ENCODE measurements around the gene NKX6-1.
A peak's percentile ranks its signal among the peaks of the same experiment; 100 is the strongest.

The NKX6-1 gene

DNA sequence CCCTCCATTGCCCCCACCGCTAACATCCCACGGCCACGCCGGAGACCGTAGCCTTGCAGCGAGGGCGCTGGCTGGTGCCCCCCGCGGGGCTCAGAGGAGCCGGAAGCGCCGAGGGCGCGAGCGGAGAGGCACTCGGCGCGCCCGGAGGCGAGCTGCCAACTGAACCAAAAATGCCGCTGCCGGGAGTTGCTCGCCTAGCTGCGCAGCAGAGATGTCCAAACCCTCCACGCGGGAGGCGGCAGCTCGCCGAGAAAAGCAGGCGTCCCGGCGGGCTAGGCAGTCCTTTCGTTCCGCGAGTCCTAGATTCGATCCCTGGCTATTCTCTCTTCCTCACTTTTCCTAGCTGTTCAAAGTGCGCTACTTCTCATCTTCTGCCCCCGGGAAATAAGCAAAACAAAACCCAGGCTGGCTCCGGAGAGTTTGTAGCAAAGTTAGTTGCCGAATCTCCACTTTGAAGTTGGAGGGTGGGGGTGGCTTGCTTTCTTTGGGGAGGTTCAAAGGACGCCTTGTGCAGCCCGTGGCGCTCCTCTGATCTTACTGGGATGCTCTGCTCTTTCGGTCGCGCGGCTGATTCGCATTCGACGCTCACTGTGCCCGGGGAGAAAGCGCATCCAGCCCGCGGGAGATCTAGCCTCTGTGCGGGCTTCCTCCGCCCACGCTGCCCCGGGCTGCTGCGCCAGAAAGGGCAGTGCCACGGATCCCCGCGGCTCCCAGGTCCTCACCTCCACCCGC, 723 bp downstream of the NKX6-1 start:
- DNase-seq = no peak

DNA sequence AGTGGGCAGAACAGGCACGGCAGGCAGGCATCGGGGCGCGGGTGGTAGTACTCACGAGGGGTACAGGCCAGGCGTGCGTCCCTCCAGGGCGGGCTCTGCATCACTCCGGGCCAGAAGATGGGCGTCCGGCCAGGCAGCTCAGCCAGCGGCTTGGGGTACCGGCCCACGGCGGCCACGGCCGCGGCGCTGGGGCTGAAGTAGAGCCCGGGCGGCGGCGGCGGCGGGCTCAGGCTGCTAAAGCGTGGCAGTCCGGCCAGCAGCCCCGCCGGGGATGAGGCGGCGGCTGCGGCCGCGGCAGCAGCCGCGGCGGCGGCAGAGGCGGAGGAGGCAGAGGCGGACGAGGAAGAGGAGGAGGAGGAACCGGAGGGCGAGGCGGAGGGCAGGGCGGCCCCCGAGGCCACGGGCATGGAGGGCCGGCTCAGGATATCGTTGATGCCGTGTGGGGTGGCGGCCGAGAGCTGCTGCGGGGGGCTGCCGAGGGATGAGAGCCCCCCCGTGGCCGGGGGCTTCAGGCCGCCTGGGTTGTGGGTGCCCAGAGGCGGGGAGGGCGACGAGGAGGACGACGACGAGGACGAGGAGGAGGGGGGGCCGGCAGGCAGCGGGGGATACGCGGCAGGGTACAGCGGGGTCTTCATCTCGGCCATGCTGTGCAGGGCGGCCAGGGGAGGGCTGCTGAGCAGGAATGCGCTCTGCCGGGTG, 1.4 kb downstream of the NKX6-1 start:
- DNase-seq = no peak

DNA sequence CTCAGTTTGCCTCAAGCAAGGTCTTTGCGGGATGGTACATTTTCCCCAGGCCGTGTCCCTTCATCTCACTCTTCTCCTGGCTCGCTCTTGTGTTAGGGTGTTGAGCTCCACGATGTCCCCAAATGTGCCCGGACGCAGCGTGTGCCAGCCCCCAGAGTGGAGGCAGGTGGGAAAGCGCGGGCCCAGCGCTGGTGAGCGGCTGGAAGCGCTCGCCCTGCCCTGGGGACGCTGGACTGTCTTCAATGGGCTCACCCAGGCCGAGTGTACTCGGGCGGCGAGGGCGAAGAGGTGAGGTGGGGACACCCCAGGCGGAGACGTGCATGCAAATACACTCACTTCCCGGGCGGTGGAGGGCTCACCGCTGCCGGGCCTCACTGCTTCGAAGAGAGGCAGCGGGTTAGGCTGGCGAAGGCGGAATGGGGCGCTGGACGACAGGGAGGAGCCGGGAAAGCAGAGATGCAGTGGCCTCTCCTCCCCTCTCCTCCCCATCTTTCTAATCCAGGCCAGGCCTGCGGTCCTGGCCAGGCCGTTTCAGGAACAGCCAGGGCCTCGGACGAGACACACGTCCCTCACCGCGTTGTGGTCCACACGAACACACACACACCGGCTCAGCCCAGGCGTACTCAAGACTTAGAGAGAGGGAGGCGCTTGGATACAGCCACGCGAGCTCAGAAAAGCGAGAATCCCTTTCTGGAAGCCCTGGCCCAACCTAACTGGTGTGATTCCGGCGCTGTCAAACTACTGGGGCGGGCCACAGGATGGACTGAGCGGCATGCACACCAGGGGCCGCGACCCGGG, 2.2 kb downstream of the NKX6-1 start:
- no peak for DNase-seq

DNA sequence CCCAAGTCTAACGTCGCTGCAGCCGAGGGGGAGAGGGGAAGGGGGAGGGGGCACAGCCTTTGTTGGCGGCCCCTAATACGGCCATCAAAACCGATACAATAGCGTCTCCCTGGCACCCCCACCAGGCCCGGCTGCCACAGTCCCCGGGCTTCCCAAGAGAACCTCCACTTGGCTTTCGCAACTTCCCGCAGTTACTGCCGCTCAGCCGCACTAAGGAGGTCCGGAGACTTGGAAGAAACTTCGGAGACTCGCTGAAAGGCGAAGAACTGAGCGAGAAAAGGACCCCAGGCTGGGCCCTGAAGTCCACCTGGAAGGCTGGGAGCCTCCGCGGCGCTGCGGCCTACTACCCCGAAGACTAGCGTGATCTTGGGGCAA, 2.8 kb downstream of the NKX6-1 start:
- DNase-seq = no peak

DNA sequence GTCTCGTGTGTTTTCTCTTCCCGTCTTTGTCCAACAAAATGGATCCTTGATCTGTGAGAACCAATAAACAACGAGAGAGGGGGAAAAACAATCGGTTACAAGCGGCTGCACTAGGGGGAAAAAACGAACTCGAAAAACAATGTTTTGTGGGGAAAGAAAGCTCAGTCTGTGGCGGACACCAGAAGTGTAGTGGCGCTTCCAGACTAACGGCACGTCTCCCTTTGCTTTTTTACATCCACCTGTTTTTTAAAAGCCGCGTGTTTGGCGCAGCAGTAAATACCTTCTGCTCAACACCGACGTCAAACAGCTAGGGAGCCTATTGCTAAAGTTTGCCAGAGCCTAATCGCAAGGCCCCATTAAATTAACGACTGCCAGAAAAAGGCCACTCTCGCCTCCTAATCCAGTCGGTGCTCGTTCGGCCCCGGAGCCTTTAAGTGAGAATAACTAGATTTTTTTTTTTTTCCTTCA, 3.3 kb downstream of the NKX6-1 start:
- no peak for DNase-seq

DNA sequence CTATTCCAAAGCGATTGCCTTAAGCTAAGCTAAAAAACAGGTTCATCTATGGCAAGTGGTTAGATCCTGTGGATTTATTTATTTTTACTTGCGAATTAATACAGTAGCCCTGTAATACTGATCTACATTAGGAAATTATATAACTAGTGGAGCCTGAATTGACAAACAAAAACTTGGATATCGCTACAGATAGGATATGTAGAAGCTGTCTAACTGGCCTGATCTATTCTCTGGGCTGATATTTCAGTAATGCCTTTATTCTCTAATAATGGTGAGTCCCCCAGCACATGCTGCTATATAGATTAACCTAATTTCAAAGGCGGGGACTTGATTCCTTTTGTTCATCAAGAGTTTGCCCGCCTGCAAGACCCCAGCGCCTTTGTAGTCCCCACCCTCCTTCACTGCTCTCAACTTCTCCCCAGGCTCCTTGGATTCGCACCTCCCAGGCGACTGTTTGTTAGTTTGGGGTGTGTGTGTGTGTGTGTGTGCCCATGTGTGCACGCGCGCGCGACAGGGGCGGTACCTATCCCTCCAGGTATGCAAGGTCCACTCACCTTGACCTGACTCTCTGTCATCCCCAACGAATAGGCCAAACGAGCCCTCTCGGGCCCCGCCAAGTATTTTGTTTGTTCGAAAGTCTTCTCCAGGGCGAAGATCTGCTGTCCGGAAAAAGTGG, 3.8 kb downstream of the NKX6-1 start:
- DNase-seq = no peak

DNA sequence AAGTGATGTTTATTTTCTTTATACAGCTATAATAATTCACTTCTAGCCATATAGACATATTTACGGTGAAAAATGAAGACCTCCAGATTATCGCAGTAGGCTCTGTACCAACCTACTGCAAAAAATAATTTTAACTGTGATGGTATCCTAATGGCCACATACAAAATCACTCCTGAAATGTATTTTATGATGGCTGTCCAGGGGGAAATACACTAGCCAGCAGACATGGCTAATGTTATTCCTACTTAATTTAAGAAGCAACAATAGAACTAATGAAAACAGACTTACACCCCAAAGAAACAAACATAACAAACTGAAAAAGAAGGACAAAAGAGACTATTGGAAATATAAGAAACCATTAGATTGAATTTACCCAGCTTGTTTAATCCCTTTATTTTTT, 4.6 kb downstream of the NKX6-1 start:
- DNase-seq = no peak

DNA sequence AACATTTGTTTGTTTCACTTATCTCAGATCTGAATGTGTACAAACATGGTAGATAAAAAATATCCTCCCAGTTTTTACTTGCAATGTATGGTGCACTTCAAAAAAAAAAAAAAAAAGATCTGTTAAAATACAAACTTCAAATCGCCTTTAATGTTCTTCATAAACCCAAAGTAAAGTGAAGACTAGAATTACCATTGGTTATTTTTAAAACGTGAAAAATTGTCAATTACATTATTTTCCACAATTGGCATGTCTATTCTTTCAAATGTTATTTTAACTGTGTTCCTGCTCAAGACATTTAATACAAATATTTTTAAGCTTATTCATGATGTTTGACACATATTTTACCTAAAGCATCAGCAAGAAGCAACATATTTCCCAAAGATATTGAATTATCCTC, 5.0 kb downstream of the NKX6-1 start:
- no peak for DNase-seq

DNA sequence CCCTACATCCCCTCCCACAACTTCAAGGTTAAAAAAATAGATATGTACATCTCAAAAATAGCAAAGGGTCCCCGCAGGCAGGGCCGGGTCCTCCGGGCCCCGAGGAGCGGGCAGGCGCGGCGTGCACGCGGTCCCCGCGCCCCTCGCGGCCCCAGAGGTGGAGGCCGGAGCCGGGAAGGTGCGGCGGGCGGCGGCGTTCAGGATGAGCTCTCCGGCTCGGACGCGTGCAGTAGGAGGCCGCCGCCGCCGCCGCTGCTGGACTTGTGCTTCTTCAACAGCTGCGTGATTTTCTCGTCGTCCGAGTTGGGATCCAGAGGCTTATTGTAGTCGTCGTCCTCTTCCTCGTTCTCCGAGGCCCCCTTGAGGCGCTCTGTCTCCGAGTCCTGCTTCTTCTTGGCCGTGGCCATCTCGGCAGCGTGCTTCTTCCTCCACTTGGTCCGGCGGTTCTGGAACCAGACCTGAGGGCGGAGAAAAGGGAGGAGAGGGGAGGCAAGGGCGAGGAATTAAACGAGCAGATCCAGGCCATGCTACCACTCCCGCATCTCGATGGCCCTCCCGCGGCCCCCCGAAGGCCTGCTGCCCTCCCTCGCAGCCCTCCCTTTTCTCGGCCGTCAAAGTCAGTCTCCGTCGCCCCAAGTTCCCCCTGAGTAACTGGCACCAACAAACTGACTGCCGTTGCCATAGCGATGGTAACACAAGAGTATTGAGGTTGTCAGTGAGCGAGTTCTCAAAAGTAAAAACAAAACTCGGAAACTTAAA, 5.8 kb downstream of the NKX6-1 start:
- peak; percentile 26 for DNase-seq

DNA sequence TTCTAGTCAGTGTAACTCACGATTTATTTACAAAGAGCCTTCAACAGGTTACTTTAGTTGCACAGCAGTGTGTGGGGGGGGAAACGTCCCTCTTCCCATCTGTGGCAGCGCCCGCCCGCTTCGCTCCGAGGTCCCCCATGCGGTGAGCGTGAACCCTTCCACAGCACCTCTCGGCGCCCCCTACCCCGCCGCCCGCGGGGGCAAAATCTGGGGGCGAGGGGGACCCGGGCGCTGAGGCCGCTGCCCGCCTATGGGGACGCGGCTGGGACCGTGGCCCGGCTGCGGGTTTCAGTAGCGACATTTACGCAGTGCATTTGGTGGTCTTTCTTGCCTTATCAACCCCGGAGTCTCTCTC, 6.4 kb downstream of the NKX6-1 start:
- no peak for DNase-seq

DNA sequence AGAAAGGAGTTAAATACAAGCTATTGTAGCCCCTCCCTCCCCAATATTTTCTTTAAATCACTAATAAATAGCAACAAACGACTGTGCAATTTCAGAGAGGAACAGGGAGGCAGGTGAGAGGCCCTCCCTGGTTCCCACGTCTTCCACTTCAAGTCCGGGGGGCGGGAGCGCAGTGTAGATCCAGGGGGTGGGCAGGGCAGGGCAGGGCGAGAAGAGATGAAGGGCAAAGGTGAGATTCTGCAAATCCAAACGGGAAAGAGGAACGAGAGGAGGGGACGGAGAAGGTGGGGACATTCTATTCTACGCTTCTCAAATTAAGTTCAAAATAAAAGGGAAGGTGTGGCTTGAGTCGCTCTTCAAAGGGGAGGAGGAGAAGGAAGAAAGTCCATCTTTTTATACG, 6.8 kb downstream of the NKX6-1 start:
- DNase-seq = no peak

DNA sequence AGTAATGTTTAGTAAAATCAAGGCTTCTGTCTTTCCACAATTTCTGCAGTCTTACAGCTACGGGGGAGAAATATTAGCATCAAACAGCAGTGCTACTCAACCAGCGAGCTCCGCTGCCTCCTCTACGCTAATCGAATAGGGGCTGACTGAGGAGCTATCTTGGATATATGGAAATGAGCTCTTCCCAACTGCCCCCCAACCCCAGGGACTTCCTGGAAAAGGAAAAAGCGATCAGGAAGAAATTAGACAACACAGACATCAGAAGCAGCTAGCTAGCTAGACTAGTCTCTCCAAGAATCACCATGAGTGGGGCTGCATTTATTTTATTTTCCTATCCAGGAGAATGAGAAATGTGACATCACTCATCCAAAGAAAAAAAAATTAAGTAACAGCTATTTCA, 7.6 kb downstream of the NKX6-1 start:
- no peak for DNase-seq

DNA sequence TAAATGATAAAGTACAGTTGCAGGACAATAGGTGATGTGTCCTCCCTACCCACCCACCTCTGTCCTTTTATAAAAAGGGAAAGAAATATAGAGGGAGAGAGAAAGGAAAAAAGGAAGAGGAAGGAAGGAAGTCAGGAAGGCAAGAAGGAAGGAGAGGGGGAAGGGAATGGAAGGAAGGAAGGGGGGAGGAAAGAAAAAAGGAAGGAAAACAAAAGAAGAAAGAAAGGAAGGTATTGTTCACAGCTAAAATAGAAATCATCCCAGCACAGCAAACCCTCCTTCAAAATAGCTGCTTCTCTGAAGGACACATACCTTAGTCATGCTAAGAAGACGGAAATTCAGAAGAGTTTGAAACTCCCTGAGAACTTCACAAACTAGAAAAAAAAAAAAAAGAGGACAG, 8.4 kb downstream of the NKX6-1 start:
- no peak for DNase-seq

DNA sequence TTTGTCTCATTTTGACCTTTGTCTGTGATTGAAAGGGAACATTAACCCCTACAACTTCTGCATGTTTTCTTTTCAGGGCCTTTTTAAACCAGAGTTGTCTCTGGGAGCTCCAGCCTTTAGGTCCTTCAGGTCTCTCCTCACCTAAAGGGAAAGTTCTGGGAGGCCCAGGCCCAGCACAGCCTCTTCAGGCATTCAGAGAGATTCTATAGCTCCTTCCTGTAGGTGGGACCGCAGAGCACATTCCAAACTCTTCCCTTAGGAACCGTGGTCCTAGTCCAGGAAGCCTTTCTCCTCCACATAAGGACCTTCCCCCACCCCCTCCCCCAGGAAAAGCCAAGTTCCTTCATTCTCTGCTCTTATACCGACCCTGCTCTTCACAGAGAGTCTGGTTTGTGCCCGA, 14.9 kb downstream of the NKX6-1 start:
- DNase-seq = no peak

DNA sequence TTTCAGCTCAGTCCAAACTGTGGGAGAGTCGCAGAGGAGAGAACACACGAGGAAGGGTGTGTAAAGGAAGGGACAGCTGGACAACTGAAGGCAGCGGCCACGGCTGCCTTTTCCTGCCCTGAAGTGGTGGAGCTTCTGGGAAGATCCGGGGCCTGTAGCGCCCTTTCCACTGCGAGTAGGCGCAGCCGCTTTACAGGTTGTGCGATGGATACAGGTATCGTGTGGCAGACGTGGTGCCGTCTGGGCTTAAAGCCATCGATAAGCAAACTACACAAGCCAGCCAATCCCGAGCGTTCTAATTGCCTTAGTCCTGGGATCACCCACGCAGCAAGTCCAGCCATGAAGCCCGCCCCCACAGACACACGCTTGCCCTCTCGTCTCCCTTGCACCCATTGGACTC, 15.4 kb downstream of the NKX6-1 start:
- no peak for DNase-seq

DNA sequence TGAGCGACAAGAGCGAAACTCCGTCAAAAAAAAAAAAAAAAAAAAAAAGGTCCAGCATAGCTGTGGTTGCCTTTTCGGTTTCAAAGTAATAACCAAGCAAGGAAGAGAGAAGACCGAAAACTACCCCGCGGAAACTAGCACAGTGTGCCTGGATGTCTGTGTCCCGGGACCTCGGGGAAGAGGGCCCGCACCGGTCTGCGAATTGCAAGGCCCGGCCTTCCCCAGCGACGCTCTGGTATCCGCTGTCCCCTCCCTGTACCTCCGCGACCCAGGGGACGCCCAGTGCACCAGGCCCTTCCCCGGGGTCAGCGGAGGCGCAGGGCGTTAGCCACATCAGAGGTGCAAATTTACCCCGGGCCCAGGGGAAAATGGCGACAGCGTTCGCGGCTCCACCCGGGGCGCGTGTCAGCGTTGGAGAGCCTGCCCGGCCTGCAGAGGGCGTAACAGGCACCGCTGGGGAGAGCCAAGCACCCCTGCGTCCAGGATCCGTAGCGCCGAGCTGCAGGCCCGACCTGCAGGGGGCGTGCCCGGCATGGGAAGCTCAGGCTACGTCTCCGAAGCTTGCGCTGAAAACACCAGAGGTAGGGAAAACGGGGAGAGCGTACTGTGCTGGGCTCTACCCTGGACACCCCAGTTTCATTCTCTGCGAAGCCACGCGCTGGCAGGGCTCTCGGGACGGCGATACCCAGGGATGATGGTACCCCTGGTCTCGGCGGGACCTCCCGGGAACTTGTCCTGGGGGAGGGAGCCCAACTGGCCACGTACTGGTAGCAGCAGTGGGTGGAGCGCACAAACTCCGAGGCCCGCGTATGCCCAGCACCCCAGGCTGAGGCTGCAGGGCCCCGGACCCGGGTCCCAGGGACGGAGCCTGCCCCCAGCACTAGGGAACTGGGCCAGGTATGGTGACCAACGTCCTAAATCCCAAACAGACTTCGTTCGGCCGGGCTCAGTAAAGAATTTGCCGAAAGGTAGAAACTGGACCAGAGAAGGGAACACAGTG, 16.2 kb downstream of the NKX6-1 start:
- DNase-seq = no peak

DNA sequence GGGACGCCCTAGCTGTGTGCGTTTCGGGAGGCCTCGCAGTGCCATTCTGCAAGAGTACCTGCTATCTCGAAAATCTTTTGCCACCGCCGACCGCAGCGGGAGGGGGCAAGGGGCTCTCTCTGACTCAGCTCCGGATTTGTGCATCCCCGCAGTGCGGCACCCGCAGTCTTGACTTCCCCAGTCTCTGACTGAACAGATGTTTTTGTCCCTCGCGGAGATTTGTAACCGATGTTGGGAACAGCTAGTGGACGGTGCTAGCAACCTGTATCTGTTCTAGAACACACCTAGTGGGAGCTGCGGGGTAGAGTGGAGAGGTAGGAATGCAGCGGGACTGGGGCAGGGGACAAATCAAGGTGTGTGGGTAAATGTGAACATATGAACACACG, 17.2 kb downstream of the NKX6-1 start:
- DNase-seq = no peak

DNA sequence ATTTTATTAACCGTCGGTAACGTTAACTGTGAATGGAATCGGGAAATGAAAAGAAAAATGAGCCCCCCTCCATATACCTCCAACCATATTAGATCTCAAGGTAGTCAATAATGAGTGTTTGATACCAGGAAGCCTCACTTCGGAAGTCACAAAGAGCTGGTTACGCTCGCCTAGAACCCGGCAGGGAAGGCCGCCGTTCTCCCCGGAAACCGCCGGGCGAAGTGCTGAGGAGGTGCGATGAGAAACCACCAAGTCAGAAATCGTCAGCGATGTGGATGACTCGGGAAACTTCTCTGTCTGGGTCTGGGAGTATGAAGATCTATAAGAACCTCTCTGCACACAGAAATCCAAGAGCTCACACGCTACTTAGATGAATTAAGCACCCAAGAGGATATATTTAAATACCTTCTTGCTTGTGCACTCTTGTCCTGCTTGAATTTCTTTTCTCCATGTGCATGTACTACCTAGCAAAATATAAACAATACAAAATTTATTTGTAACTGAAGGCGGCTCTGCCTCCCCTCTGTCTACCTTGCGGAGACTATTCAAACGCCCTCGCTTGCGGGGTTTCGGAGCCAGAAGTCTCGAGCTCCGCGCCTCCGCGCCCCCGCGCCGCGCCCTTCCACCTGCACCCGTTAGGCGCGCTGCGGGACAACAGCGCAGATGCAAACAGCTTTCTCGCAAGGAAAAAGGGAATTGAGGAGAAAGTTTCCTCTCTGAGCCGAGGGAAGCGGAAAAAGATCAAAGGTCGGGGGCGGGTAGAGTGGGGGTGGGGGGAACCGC, 17.8 kb downstream of the NKX6-1 start:
- DNase-seq = no peak

DNA sequence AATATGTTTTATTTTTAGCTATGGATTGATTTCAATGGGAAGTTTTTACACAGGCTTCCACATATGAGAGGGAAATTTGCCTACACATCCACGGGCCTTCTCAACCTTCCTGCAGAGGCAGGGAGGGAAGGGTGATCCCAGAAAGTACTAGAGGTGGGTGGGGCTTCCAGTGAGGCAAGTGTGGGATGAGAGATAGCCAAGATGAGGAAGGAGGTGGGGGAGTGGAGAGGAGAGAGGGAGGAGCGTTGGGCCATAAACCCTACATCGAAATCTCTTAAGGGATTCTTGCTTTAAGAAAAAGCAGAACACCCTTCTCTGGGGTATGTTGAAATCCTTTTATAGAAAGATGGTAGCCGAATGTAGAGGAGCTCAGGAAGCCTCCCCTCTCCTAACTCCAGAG, 19.0 kb downstream of the NKX6-1 start:
- no peak for DNase-seq

DNA sequence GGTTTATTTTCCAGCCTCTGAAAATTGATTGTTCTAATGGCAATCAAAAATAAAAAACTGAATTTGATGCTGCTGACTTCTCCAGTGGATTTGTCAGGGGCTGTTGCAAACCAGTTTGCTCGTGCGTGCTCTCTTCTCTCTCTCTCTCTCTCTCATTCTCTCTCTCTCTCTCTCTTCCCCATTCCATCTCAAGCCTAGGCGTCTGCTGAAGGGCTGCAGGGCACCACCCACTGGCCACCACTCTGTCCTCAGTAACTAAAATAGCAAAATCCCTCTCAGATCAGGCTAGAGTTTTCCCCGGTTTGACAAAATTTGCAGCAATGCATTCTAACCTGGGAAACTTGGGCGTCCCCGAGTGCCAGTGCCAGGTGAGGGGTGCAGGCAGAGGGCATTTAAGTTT, 19.4 kb downstream of the NKX6-1 start:
- no peak for DNase-seq
